GM12865 (cell line): ENCODE results near the gene PHF14.

ENCODE experiments used
- DNase-seq: peaks from one replicate; pipeline ENCODE4 v3.0.0; 2010; ENCODE audit warnings: low read depth
- H3K4me3 ChIP-seq: 2 replicates; pipeline ENCODE4 v1.5.1; 2011; ENCODE audit warnings: mild to moderate bottlenecking, low read depth, low read length, control low read depth
- TF ChIP-seq, protein P1 (sequence below): IDR thresholded peaks from 2 replicates; pipeline ENCODE4 v1.5.1; 2011; ENCODE audit warnings: low read length, control low read depth, low read depth, inconsistent platforms; ENCODE audit not compliant: insufficient read depth; ENCODE audit errors: missing control alignments

PHF14 gene

DNA sequence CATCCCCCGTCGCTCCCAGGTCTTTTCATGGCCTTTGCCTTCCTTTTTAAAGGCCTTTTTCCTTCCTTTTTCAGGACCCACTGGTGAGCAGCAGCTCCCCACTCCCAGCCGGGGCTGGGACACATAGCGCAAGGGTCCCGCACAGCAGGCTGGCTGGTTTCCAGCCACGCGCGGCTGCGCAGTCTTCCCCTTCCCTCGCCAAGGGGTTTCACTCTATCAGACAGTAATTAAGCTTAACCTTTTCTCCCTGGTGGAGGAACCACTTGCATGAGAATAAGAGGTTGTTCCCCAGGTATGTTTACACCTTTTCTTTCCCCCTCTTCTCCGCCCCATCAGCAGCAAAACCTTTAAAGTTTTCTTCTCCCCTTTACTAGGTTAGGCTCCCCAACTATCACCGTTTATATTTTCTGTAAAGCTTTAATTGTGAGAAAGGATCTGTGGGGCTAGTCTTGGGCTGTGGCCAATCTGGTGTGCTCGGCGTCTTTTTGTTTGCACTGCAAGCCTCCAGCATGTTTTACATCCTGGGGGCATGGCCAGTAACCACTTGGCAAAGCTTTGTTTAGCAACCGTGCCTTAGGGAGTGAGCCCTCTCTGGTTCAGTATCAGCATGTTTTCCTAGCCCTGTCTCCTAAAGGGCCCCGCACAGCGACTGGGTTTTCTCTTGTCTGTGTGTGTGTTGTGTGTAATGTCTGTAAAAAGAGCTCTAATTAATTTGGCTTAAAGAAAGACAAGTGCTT is 219.6 kb downstream of the PHF14 start:
- no peak overlapping the region for H3K4me3 ChIP-seq
- TF ChIP-seq, protein P1, sequence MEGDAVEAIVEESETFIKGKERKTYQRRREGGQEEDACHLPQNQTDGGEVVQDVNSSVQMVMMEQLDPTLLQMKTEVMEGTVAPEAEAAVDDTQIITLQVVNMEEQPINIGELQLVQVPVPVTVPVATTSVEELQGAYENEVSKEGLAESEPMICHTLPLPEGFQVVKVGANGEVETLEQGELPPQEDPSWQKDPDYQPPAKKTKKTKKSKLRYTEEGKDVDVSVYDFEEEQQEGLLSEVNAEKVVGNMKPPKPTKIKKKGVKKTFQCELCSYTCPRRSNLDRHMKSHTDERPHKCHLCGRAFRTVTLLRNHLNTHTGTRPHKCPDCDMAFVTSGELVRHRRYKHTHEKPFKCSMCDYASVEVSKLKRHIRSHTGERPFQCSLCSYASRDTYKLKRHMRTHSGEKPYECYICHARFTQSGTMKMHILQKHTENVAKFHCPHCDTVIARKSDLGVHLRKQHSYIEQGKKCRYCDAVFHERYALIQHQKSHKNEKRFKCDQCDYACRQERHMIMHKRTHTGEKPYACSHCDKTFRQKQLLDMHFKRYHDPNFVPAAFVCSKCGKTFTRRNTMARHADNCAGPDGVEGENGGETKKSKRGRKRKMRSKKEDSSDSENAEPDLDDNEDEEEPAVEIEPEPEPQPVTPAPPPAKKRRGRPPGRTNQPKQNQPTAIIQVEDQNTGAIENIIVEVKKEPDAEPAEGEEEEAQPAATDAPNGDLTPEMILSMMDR: no peak
- no peak for DNase-seq

DNA sequence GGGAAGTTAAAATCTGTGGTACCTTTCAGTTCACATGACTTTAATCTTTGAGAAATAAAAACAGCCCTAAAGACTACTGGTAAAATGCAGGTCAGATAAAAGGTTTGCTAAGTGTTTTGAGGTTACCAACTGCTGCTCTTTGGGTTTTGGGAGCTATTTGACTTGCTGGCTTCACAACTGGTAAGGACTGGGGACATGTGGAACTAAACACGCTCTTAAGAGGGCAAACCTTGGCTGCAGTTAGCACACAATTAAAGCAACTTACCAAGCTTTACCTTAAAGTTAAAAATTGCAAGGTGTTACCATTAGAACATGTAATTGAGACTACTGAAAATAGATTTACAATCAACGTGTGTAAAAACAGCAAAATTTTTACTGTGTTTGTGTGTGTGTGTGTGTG is 220.2 kb downstream of the PHF14 start:
- no peak for DNase-seq
- TF ChIP-seq, protein P1: no peak
- H3K4me3 ChIP-seq: no peak overlapping the region

DNA sequence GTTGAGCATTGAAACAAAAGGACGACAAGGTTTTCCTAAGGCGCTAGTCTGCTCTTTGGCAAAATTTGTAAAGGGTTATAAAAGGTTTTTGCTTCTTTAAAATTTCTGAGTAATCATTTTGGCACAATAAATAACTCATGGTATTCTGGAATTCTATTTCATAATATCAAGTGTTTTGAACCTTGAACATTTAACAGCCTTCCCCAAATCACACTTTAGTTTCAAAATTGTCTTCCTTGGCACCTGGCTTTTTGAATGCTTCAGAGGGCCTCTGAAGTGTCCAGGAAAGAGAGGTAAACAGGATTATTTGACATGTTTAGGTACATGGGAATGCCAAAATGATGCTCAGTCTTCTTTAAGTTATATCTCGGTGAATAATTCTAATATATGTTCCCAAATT is 220.8 kb downstream of the PHF14 start:
- TF ChIP-seq, protein P1: no peak
- H3K4me3 ChIP-seq: no peak overlapping the region
- DNase-seq: no peak

DNA sequence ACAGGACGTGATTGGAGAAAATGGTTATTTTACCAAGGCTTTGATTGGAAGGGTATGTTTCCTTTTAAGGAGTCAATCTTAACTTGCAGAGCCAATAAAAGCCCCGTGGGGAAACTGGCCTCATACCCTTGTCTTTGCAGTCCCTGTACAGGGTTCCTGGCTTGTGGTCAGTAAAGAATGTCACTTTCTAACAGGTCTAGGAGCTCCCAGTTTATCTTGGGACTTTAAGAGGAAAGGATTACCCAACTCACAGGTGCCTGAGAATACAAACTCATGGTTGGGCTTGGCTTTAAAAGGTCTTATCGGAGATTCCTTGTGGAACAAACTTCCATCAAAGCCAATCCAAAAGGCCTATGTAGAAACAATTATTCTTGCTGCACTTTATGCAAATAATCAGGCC is 221.8 kb downstream of the PHF14 start:
- TF ChIP-seq, protein P1: no peak
- H3K4me3 ChIP-seq: no peak overlapping the region
- DNase-seq: no peak

DNA sequence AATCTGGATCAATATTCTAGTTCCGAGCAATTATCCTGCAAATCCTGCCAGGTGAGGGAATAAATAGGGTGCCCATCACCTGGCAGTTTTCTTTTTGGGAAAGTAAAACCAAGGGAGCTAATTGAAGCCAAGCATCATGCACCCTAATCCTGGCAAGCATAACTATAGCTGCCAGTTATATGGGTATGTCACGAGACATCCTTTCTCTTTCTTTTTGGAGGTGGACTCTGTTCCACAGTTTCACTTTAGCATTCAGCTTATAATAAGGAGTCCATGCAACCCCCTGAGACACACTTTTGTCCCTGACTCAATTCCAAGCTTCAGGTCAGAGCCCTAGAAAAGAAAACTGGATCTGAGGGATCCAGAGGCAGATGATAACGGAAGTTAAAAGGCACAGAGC is 222.5 kb downstream of the PHF14 start:
- H3K4me3 ChIP-seq: no peak overlapping the region
- no peak for DNase-seq
- TF ChIP-seq, protein P1: no peak

DNA sequence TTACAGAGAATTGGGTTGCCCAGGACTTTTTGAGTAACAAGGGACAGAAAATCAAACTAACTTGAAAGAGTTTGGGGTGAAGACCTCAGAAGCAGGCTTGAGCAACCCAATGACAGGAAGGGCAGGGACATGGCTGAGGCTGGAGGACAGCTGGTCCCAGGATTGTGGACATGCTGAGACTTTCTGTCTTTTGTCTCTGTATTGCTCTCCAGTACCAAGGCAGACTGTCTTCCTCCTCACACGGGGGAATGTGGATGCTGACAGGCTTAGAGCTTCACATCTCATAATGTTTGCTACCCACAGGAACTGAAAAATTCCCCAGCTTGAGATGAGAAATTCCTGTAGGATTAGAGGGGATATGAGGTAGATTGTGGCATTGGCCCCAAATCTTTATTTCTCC is 229.6 kb downstream of the PHF14 start:
- H3K4me3 ChIP-seq: no peak overlapping the region
- no peak for DNase-seq
- TF ChIP-seq, protein P1: no peak

DNA sequence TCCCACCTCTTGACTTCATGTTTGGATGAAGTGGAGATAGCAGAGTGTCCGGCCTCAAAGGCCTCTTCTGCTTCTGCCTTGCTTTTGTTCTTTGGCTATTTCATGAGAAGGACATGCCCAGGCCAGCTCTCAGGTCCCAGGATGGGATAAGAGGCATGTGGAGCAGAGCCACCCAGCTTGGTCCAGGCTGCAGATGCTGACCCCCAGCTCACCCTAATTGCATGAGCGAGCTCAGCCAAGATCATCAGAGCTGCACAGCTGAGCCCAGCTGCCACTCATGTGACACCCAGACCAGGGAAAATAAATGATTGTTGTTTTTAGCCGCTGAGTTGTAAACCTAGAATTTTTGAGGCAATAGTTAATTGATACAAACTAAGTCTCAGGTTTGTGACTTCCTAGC is 230.0 kb downstream of the PHF14 start:
- no peak for DNase-seq
- TF ChIP-seq, protein P1: no peak
- H3K4me3 ChIP-seq: no peak overlapping the region
